NOMO-1 treated with DMSO at 0.1 percent for 48 hours (cell line): ENCODE measurements around the gene STRIP2.
"Not testable (repeated sequence)": the region's sequence is repeated elsewhere in the genome, so short reads cannot be mapped to it uniquely, and the experiment has no call there.

Experiments
- DNase-seq: peaks from one replicate; lab custom pipeline; 2025; ENCODE audit not compliant: unreplicated experiment; lab: John Stamatoyannopoulos, UW

STRIP2 gene

GRCh38 chr7:129417073-129417472 is 17.2 kb upstream of the STRIP2 start:
- DNase-seq: no peak

GRCh38 chr7:129421717-129422250 is 12.4 kb upstream of the STRIP2 start:
- DNase-seq: no peak

GRCh38 chr7:129422727-129423126 is 11.5 kb upstream of the STRIP2 start:
- DNase-seq: no peak

GRCh38 chr7:129423700-129424410 is 10.4 kb upstream of the STRIP2 start:
- no peak for DNase-seq

- no peak for DNase-seq
Measured at GRCh38 chr7:129426482-129426881, 7.8 kb upstream of the STRIP2 start.

- DNase-seq: no peak
Measured at GRCh38 chr7:129427526-129428045, 6.6 kb upstream of the STRIP2 start.

GRCh38 chr7:129431911-129432643 is 2.2 kb upstream of the STRIP2 start:
- no peak for DNase-seq

GRCh38 chr7:129434675-129435318 is 565 bp downstream of the STRIP2 start:
- DNase-seq: no peak

- no peak for DNase-seq
Measured at GRCh38 chr7:129435414-129435829, 1.2 kb downstream of the STRIP2 start.

- no peak for DNase-seq
Measured at GRCh38 chr7:129436335-129436923, 2.2 kb downstream of the STRIP2 start.

- DNase-seq: no peak
Measured at GRCh38 chr7:129437190-129437589, 3.0 kb downstream of the STRIP2 start.

GRCh38 chr7:129438281-129438838 is 4.1 kb downstream of the STRIP2 start:
- DNase-seq: no peak

- peak; percentile 4 for DNase-seq
Measured at GRCh38 chr7:129438839-129439651, 4.8 kb downstream of the STRIP2 start.

GRCh38 chr7:129439963-129440625 is 5.9 kb downstream of the STRIP2 start:
- DNase-seq: no peak

GRCh38 chr7:129443612-129444011 is 9.4 kb downstream of the STRIP2 start:
- DNase-seq: no peak

GRCh38 chr7:129444776-129445175 is 10.5 kb downstream of the STRIP2 start:
- DNase-seq: not testable (repeated sequence)

GRCh38 chr7:129446925-129447324 is 12.7 kb downstream of the STRIP2 start:
- not testable (repeated sequence) for DNase-seq

- DNase-seq: not testable (repeated sequence)
Measured at GRCh38 chr7:129447445-129447844, 13.2 kb downstream of the STRIP2 start.

- DNase-seq: not testable (repeated sequence)
Measured at GRCh38 chr7:129448608-129449007, 14.4 kb downstream of the STRIP2 start.
